ENCODE measurements around the gene MTNR1A.

Gene MTNR1A

DNA sequence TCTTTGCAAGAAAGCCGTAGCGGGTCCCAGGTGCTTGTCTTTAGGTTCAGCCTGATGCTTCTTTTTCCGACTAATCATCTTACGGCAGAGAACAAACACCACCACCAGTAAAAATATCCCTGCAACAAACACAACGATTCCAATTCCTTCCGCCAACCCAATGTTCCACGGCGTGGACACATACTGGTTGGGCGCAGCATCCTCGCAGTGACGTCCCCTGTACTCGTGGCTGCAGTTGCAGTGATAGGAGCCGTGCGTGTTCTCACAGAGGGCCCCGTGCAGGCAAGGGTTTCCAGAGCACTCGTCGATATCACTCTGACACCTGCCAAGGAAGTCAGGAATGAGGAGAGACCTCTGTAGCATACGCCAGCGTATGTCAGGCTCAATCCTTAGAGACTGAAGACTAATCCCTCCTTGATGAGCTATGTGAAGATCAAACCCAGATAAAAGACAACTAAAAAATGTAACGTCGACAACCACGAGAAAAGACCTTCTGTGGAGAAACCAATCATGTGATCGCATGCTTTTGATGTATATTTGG lies 41.6 kb upstream of the MTNR1A start:
- H3K9me3 ChIP-seq, result no peaks in the 10 kb centered on the region
- TF ChIP-seq, protein P1, sequence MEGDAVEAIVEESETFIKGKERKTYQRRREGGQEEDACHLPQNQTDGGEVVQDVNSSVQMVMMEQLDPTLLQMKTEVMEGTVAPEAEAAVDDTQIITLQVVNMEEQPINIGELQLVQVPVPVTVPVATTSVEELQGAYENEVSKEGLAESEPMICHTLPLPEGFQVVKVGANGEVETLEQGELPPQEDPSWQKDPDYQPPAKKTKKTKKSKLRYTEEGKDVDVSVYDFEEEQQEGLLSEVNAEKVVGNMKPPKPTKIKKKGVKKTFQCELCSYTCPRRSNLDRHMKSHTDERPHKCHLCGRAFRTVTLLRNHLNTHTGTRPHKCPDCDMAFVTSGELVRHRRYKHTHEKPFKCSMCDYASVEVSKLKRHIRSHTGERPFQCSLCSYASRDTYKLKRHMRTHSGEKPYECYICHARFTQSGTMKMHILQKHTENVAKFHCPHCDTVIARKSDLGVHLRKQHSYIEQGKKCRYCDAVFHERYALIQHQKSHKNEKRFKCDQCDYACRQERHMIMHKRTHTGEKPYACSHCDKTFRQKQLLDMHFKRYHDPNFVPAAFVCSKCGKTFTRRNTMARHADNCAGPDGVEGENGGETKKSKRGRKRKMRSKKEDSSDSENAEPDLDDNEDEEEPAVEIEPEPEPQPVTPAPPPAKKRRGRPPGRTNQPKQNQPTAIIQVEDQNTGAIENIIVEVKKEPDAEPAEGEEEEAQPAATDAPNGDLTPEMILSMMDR (IDR thresholded peaks at IDR 0.05; ENCODE audit: low read depth, low read length), result no peak
- no peaks in the 10 kb centered on the region for H3K4me1 ChIP-seq
- DNase-seq, result no peak
- H3K36me3 ChIP-seq, result no peaks in the 10 kb centered on the region
- no peaks in the 10 kb centered on the region for H3K27me3 ChIP-seq
- no peak overlapping the region for H3K4me3 ChIP-seq (ENCODE audit: low read depth, low read length)

DNA sequence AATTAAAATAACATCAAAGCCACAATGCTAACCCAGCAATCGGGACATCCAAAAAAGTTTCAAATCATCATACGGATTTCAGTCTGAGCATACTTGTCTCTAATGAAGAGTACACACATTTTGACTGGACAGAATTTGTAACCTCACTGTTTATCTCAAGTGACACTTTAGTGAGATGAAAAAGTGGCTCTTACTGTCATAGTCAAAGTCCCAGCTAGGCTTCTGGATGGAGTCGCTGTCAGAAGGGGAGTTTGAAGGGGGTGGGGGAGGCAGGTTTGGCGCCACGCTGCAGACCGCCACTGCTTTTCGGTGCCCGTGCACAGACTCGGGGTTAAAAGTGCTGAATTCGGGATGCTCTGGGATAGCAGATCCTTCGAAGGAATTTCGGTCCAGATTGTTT lies 41.0 kb upstream of the MTNR1A start:
- no peak for DNase-seq
- Histone ChIP-seq H3K27me3 (no peaks in the 10 kb centered on the region), H3K4me3 (ENCODE audit: low read depth, low read length) (no peak overlapping the region), H3K9me3 (no peaks in the 10 kb centered on the region), H3K4me1 (no peaks in the 10 kb centered on the region), H3K36me3 (no peaks in the 10 kb centered on the region)
- TF ChIP-seq, protein P1 (IDR thresholded peaks at IDR 0.05; ENCODE audit: low read depth, low read length), result no peak

DNA sequence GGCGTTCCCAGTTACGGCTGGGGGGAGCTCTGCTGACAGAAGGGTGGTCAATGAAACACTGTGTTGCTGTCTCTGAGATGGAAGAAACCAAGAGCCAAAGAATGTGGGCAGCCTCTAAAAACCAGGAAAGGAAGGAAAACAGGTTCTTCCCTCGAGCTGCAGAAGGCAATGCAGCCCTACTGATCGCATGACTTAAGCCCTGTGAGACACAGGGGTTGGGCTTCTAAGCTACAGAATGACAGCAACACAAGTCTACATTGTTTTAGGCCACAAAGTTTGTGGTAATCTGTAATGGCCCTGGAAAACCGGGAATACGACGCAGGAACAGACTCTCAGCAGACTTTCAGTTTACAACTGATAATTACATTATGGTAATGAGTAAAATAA lies 38.2 kb upstream of the MTNR1A start:
- Histone ChIP-seq H3K4me1 (no peaks in the 10 kb centered on the region), H3K27me3 (peaks cover 5% of the 10 kb centered on the region; the same call in 1 of the 2 replicates), H3K4me3 (ENCODE audit: low read depth, low read length) (no peak overlapping the region), H3K9me3 (no peaks in the 10 kb centered on the region), H3K36me3 (no peaks in the 10 kb centered on the region)
- DNase-seq, result no peak
- TF ChIP-seq, protein P1 (IDR thresholded peaks at IDR 0.05; ENCODE audit: low read depth, low read length), result no peak

DNA sequence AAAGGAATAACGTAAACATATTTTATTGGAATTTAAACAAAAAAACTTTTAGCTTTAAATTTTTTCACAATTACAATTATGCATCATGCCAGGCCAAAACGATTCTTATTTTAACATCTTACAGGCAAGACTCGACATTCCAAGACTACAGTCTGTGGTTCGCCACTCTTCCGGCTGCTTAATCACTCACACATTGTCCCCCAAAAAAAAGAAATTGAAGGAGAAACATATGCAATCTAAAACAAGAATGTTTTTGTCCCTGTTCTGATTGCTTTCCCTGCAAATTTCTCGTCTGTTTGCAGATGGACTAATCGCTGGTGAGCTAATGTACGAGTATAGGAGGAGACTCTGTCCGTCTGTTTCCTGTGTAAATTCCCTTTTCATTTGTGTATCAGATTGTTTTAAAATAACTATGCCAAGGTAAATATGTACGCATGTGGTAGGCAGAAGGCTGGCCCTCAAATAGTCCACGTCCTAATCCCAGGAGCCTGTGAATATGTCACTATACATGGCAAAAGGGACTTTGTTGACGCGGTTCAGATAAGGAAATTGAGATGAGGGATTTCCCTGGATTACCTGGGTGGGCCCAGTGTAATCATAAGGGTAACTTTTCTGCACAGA lies 37.7 kb upstream of the MTNR1A start:
- TF ChIP-seq, protein P1 (IDR thresholded peaks at IDR 0.05; ENCODE audit: low read depth, low read length), result no peak
- no peaks in the 10 kb centered on the region for H3K36me3 ChIP-seq

DNA sequence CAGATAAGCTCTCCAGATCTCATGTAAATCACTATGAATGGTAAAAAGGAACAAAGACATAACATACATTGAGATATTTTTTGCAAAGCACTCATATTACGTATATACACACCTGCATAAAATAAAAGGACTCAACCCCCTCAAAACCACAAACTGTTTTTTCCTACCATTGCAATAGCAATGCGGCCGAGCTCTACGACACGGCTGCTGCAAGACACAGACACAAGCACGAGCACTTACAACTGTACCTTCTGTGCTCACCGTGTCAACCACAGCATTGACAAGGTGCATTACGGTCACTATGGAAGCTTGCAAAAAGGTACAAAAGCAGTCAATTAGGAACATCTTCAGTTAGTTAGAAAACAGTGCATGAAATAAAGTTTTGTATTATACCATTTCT lies 37.1 kb upstream of the MTNR1A start:
- DNase-seq, result no peak
- TF ChIP-seq, protein P1 (IDR thresholded peaks at IDR 0.05; ENCODE audit: low read depth, low read length), result no peak
- peaks cover 5% of the 10 kb centered on the region; the same call in 1 of the 2 replicates for H3K27me3 ChIP-seq
- H3K9me3 ChIP-seq, result no peaks in the 10 kb centered on the region
- H3K4me1 ChIP-seq, result no peaks in the 10 kb centered on the region
- H3K36me3 ChIP-seq, result no peaks in the 10 kb centered on the region
- no peak overlapping the region for H3K4me3 ChIP-seq (ENCODE audit: low read depth, low read length)

More for the DNA sequence above, 37.7 kb upstream of the MTNR1A start:
- no peaks in the 10 kb centered on the region for H3K4me1 ChIP-seq
- H3K4me3 ChIP-seq (ENCODE audit: low read depth, low read length), result no peak overlapping the region
- H3K27me3 ChIP-seq, result peaks cover 5% of the 10 kb centered on the region; the same call in 1 of the 2 replicates
- H3K9me3 ChIP-seq, result no peaks in the 10 kb centered on the region
- no peak for DNase-seq

DNA sequence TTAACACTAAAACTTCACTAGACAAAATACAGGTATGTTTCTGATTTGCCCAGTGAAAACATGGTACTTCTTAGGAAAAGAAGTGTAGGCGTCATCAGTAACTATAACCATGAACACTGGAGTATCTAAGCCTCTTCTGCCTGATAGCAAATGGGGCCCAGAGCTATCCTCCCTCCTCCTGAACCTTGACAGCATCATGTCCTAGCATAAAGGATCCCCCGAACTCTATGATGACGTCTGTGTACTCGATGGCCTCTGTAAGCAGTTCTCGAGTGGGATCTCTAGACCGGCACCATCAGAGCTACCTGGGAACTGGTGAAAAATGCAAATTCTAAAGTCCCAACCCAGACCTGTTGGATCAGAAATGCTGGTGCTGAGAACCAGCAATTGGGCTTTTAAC lies 36.3 kb upstream of the MTNR1A start:
- H3K4me3 ChIP-seq (ENCODE audit: low read depth, low read length), result no peak overlapping the region
- H3K27me3 ChIP-seq, result peaks cover 5% of the 10 kb centered on the region; the same call in 1 of the 2 replicates
- DNase-seq, result no peak
- no peaks in the 10 kb centered on the region for H3K9me3 ChIP-seq
- no peaks in the 10 kb centered on the region for H3K36me3 ChIP-seq
- no peaks in the 10 kb centered on the region for H3K4me1 ChIP-seq
- TF ChIP-seq, protein P1 (IDR thresholded peaks at IDR 0.05; ENCODE audit: low read depth, low read length), result no peak

Measured in BE2C (cell line).